DMS114 treated with DMSO at 0.1 percent for 48 hours (cell line): ENCODE data around the gene ZNF716.
"Not testable (repeated sequence)": the region's sequence is repeated elsewhere in the genome, so short reads cannot be mapped to it uniquely, and the experiment has no call there.

Experiments used
- DNase-seq: peaks from one replicate; lab custom pipeline; 2025; ENCODE audit not compliant: unreplicated experiment; lab: John Stamatoyannopoulos, UW

ZNF716 gene

DNA sequence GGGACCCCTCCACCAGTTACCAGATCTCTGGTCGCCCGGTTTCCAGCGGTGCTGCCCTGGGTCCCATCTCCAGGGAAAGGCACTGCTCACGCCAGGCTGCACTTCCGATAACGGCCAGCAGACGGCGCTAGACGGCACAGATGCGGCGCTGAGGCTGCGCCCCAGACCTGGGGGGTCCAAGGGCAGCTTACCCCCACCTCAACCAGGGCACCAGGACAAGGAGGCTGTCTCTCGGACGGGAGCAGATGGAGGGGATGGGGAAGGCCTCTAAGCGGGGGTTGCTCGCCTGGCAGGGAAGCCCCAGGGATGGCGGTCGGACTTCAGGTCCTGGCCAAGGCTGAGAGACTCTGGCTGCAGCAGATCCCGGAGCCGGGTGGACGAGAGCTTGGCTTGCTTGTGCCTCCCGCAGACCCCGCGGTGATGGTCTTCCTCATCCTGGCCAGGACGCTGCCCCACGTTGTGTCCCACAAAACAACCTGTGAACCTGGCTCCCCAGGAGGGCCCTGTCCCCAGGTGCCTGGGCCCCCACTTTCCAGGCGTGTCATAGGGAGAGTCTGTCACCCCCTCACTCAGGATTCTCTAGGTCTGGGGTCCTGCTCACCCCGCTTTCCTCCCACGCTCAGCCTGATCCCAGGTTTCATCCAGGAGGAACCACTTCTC, 23.9 kb upstream of the ZNF716 start:
- DNase-seq: no peak

DNA sequence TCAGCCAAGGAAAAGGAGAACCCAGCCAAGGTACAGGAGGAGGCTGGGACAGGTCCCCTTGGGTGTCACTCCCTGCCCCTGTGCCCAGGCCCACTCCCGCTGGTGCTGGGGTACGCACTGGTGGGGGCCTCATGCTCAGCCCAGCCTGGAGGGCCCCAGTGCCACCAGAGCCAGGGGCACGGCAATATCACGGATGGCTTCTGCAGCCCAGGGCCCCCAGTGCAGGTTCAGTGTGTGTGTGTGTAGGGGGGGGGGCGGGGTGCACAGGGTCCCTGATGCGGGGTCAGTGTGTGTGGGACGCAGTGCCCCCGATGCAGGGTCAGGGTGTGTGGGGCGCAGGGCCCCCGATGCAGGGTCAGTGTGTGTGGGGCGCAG, 23.4 kb upstream of the ZNF716 start:
- no peak for DNase-seq

DNA sequence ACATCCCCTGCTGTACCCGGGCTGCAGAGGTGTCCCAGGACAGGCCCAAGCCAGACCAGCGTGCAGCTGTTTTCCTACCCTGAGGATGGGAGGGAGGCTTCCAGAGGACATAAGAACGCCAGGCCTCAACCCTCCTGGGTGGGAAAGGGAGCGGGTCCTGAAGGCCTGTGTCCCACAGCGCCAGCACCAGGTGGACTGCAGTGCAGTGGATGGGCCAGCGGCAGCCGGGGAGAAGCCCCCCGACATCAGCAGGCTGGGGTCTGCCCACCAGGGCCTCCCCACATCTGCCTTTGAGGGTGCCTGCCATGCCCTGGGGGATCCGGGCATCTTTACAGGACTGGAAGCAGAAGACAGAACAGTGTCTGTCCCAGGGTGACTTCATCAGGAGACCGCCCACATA, 22.8 kb upstream of the ZNF716 start:
- no peak for DNase-seq

DNA sequence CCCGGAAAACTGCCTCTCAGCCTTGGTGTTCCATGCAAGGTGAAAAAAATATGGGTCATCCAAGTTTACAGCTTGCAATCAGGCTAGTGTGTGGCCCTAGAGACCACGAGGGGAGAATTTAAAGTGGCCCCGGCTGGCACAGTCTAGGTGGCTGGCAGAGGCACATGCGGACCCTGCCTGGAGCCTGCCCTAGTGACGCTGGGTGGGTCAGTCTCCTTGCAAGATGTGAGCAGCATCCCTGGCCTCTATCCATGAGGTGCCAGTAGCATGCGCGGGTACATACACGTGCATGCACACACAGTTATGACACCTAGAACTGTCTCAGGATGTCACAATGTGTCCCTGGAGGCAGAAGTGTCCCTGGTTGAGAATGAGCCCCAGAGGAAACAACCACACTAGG, 22.4 kb upstream of the ZNF716 start:
- DNase-seq: no peak

DNA sequence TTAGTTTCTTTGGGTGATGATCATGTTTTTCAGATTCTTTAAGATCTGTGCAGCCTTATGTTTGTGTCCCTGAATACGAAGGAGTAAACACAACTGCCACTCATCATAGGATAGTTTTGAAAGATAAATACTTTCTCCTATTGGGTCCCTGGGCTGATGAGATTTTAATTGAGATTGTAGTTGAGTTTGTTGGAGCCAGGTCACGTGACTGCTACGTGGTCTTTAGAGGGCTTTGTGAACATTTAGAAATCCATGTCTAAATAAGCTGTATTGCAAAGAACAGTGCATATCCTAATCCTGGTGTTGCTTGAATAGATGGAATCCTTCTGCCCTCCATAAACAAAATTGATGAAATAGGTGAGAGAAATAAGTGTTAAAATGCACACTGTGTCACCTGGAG, 17.4 kb upstream of the ZNF716 start:
- DNase-seq: no peak

- no peak for DNase-seq
Observed at GRCh38 chr7:57437581-57437980, 12.4 kb upstream of the ZNF716 start.

GRCh38 chr7:57438244-57438643, 11.7 kb upstream of the ZNF716 start:
- DNase-seq: no peak

GRCh38 chr7:57443567-57443966, 6.4 kb upstream of the ZNF716 start:
- no peak for DNase-seq

DNA sequence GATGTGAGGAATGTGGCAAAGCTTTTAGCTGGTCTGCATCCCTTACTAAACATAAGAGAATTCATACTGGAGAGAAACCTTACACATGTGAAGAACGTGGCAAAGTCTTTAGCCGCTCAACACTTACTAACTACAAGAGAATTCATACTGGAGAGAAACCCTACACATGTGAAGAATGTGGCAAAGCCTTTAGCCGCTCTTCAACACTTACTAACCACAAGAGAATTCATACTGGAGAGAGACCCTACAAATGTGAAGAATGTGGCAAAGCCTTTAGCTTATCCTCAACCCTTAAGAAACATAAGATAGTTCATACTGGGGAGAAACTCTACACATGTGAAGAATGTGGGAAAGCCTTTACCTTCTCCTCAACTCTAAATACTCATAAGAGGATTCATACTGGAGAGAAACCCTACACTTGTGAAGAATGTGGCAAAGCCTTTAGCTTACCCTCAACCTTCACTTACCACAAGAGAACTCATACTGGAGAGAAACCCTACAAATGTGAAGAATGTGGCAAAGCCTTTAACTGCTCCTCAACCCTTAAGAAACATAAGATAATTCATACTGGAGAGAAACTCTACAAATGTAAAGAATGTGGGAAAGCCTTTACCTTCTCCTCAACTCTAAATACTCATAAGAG, 19.3 kb downstream of the ZNF716 start:
- DNase-seq: not testable (repeated sequence)

DNA sequence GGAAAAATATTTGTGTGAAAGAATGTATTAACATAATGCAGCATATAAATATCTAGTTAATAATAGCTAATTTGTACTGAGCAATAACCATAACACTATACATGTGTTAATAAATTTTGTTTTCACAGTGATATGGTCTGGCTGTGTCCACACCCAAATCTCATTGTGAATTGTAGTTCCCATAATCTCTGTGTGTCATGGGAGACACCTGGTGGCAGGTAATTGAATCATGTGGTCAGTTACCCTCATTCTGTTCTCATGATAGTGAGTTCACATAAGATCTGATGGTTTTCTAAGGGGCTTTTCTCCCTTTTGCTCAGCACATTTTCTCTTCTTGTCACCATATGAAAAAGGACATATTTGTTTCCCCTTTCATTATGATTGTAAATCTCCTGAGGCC, 30.3 kb downstream of the ZNF716 start:
- not testable (repeated sequence) for DNase-seq

DNA sequence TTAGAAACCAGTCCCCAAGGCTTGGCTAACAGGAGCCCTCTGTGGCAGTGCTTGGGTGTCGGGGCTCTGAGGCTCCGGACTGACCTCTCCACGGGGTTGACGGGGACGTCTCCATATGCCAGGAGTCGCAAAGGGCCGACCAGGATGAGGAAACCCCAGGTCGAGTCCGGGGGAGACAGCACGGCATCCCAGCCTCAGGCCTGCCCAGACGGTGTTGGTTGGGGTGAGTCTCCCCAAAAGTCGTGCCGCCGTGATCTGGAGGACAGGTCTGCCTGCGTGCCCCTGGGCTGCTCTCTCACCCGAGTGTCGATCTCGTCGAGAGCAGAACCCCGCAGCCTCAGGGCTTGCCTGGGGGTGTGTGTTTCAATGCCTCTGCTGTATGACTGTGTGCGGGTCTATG, 35.0 kb downstream of the ZNF716 start:
- DNase-seq: not testable (repeated sequence)

- no peak for DNase-seq
Observed at GRCh38 chr7:57487957-57488356, 38.0 kb downstream of the ZNF716 start.

DNA sequence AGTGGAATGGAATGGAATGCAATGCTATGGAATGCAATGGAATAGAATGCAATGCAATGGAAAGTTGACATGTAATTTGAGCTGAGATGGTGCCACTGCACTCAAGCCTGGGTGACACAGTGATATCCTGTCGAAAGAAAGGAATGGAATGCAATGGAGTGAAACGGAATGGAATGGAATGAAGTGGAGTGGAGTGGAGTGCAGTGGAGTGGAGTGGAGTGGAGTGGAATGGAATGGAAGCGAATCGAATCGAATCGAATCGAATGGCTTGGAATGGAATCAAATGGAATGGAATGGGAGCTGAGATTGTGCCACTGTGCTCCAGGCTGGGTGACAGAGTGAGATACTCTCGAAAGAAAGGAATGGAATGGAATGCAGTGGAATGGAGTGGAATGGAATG, 45.1 kb downstream of the ZNF716 start:
- not testable (repeated sequence) for DNase-seq

DNA sequence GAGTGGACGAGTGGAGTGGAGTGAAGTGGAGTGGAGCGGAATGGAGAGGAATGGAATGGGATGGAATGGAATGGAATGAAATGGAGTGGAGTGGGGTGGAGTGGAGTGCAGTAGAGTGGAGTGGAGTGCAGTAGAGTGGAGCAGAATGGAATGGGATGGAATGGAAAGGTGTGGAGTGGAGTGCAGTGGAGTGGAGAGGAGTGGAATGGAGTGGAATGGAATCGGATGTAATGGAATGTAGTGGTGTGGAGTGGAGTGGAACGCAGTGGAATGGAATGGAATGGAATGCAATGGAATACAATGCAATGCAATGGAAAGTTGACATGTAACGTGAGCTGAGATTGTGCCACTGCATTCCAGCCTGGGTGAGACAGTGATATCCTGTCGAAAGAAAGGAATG, 46.4 kb downstream of the ZNF716 start:
- no peak for DNase-seq

DNA sequence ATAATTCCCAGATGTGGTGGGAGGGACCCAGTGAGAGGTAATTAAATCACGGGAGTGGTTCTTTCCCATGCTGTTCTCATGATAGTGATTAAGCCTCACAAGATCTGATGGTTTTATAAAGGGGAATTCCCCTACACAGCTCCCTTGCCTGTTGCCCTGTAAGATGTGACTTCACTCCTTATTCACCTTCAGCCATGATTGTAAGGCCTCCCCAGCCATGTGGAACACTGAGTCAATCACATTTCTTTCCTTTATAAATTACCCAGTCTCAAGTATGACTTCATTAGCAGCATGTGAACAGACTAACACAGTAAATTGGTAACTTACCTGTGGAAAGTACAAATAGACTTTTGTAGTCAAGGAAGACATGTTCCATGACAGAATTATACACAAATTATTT, 55.2 kb downstream of the ZNF716 start:
- no peak for DNase-seq
